ENCODE data around the gene KLRK1.
A peak's percentile ranks its signal among the peaks of the same experiment; 100 is the strongest.
"Not testable (repeated sequence)": the region's sequence is repeated elsewhere in the genome, so short reads cannot be mapped to it uniquely, and the experiment has no call there.

The KLRK1 gene

GRCh38 chr12:10389904-10390303 is at the start of gene KLRK1:
Gene KLRK1 (minus strand): TSS chr12:10390041. CDS start chr12:10388810, 1,231 bp downstream.
- FAIRE-seq (no peak), DNase-seq (ENCODE audit: insufficient read length, low spot score) (no peak)
- TF ChIP-seq CTCF (IDR thresholded peaks at IDR 0.05; ENCODE audit: insufficient read depth, missing control alignments): no peak

DNA sequence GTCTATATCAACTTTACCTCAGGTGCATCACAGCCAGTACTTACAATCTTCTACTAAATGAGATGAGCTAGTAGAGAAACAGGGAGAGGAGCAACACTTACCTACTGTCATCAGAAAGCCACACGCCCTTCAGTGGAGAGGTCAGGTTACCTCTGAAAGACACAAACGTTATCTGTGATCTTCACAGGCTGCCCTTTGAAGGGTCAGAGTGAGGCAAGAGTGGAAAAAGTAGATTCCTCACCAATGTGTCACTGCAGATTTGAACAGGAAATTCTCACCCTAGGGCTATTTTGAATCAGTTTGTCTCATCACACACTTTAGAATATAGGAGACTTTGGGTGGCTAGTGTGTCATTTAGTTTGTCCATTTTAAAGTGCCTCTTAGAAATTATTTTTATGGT is 47.8 kb upstream of the KLRK1 start:
- peak; percentile 67 for FAIRE-seq

DNA sequence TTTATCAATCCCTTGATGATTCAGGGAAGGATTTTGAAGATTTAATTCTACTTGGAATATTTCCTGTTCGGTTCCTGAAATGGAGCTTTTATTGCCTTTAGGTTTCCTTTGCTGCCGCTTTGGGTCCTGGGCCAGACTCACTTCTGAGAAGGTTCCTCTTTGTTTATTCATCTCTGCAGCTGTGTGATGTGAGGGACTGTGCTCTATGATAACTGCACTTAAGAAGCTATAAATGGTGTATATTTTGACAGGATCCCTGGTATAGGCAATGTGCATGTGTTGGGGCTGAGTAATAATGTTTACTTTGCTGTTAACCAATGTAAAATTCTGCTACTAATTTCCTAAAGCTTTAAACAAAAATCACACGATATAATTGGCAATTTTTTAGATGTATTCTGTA is 46.0 kb upstream of the KLRK1 start, which contains the start of gene KLRC2:
TSS of gene KLRC2 (minus strand) at position 195 of the 400 bp plus-strand sequence. CDS start at position 171, 24 bp downstream.
- DNase-seq (ENCODE audit: insufficient read length, low spot score); FAIRE-seq: not testable (repeated sequence)

More for the DNA sequence above, 47.8 kb upstream of the KLRK1 start:
- DNase-seq (ENCODE audit: insufficient read length, low spot score): not testable (repeated sequence)

- FAIRE-seq; DNase-seq (ENCODE audit: insufficient read length, low spot score): not testable (repeated sequence)
Observed at GRCh38 chr12:10430623-10431022, 40.8 kb upstream of the KLRK1 start.

- not testable (repeated sequence) for FAIRE-seq; DNase-seq (ENCODE audit: insufficient read length, low spot score)
Observed at GRCh38 chr12:10425938-10426337, 36.1 kb upstream of the KLRK1 start.

DNA sequence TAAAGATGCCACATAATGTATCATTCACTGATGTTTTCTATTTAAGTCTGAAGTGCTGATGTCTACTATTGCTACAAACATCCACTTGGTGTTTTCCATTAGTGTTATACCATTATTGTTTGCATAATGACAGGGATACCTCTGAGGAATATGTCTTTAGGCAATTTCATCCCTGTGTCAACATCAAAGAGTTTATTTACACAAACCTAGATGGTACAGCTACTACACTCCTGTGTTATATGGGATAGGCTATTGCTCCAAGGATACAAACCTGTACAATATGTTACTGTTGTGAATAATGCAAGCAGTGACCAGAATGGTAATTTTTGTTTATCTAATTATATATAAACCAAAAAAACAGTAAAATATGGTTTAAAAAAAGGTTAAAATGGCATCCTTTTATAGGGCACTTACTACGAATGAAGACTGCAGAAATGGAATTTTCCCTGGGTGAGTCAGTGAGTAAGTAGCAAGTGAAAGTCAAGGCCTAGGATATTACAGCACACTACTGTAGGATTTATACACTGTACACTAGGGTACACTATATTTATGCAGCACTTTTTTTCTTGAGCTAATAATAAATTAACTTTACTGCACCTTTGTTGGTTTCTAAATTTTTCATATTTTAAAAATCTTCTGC is 34.5 kb upstream of the KLRK1 start:
- peak; percentile 69 for FAIRE-seq
- DNase-seq (ENCODE audit: insufficient read length, low spot score): not testable (repeated sequence)

DNA sequence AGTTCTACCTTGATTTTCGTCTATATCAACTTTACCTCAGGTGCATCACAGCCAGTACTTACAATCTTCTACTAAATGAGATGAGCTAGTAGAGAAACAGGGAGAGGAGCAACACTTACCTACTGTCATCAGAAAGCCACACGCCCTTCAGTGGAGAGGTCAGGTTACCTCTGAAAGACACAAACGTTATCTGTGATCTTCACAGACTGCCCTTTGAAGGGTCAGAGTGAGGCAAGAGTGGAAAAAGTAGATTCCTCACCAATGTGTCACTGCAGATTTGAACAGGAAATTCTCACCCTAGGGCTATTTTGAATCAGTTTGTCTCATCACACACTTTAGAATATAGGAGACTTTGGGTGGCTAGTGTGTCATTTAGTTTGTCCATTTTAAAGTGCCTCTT is 32.3 kb upstream of the KLRK1 start:
- not testable (repeated sequence) for FAIRE-seq; DNase-seq (ENCODE audit: insufficient read length, low spot score)

- DNase-seq (ENCODE audit: insufficient read length, low spot score): not testable (repeated sequence)
- FAIRE-seq: peak; percentile 21
Observed at GRCh38 chr12:10420334-10420733, 30.5 kb upstream of the KLRK1 start, which contains the start of gene KLRC3. Gene KLRC3 (minus strand): TSS chr12:10420595. CDS start chr12:10420550, 45 bp downstream.

DNA sequence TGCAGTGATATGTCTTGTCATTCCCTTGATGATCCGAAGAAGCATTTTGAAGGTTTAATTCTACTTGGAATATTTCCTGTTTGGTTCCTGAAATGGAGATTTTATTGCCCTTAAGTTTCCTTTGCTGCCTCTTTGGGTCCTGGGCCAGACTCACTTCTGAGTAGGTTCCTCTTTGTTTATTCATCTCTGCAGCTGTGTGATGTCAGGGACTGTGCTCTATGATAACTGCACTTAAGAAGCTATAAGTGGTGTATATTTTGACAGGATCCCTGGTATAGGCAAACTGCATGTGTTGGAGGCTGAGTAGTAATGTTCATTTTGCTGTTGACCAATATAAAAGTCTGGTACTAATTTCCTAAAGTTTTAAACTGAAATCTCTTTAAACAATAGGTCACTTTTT is 19.6 kb upstream of the KLRK1 start, which contains the start of gene KLRC4:
TSS of gene KLRC4 (minus strand) at position 366 of the 400 bp plus-strand sequence. CDS start at position 184, 182 bp downstream.
- no peak for FAIRE-seq
- TF ChIP-seq CTCF (IDR thresholded peaks at IDR 0.05; ENCODE audit: insufficient read depth, missing control alignments): no peak
- no peak for DNase-seq (ENCODE audit: insufficient read length, low spot score)

- peak; percentile 69 for FAIRE-seq
- no peak for TF ChIP-seq CTCF (IDR thresholded peaks at IDR 0.05; ENCODE audit: insufficient read depth, missing control alignments)
- no peak for DNase-seq (ENCODE audit: insufficient read length, low spot score)
Observed at GRCh38 chr12:10408842-10409241, 19.0 kb upstream of the KLRK1 start.

GRCh38 chr12:10406725-10407124 is 16.9 kb upstream of the KLRK1 start:
- FAIRE-seq: no peak
- TF ChIP-seq CTCF (IDR thresholded peaks at IDR 0.05; ENCODE audit: insufficient read depth, missing control alignments): no peak
- DNase-seq (ENCODE audit: insufficient read length, low spot score): no peak
